ENCODE measurements around the gene CLHC1. TPM values are rescaled to one million over a fixed set of nuclear protein-coding genes. Genes with fewer than 3 reads are reported as not detected.
A peak's percentile ranks its signal among the peaks of the same experiment; 100 is the strongest.

The CLHC1 gene
- total RNA-seq, 1 donor from 2014 or later = 8.6 TPM

DNA sequence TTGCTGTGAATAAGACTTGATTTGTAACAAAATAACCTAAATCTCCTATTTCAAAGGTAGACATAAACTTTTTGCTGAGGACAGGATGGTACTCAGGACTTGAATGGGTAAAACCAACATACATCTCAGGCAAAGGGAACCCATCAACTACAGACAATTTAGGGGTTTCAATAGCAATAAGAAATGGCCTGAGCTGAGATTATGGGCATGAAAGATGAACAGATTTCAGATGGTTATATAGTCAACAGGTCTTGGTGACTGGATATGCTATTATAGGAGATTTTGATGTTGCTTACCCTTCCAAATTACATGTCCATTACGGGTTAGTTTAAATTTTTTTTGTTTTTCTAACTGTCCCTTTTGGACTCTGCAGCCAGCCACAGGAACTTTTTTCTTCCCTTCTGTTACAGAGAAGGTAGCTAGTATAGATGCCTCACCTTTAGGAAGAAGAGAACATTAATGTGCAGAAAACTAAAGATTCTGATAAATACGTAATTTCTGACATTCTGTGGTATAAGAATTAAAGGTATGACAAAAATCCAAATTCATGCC, 5.0 kb upstream of the CLHC1 start:
- TF ChIP-seq, protein P1, sequence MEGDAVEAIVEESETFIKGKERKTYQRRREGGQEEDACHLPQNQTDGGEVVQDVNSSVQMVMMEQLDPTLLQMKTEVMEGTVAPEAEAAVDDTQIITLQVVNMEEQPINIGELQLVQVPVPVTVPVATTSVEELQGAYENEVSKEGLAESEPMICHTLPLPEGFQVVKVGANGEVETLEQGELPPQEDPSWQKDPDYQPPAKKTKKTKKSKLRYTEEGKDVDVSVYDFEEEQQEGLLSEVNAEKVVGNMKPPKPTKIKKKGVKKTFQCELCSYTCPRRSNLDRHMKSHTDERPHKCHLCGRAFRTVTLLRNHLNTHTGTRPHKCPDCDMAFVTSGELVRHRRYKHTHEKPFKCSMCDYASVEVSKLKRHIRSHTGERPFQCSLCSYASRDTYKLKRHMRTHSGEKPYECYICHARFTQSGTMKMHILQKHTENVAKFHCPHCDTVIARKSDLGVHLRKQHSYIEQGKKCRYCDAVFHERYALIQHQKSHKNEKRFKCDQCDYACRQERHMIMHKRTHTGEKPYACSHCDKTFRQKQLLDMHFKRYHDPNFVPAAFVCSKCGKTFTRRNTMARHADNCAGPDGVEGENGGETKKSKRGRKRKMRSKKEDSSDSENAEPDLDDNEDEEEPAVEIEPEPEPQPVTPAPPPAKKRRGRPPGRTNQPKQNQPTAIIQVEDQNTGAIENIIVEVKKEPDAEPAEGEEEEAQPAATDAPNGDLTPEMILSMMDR (conservative IDR thresholded peaks at IDR 0.05; ENCODE audit: low read depth, low read length) = no peak
- no peak overlapping the region for H3K4me3 ChIP-seq (ENCODE audit: low read depth, low read length)
- no peak for DNase-seq (ENCODE audit: low read depth)

DNA sequence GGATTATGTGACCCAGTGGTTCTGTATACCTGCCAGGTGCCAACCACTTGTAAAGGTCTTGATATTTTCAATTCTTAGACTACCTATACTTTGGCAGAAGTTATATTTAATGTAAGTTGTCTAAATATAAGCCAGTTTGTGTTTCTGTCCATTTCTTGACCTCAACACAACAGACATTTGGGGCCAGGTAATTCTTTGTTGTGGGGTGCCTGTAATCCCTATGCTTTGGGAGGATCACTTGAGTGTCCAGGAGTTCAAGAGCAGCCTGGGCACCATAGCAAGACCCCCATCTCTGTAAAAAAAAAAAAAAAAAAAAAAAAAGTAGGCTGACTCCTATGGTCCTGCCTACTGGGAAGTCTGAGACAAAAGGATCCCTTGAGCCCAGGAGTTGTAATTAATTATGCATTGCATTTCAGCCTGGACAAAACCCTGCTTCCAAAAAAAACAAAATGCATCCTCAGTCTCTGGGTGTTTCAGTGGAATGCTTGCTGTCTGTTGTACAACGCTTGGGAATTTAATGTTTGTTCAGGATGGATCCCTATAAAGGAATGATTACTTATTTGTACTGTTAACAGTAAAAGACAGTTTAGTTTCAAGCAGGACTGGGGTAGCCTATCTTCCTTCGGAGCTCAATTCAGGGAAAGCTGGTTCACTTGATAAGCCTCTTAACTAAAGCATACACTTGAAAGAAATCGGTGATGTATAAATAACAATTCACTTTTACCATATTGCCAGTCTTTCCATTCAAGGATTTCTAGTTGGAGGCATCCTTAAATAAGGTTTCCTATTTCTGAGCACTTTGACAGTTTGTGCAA, 3.8 kb upstream of the CLHC1 start:
- DNase-seq (ENCODE audit: low read depth) = no peak
- TF ChIP-seq, protein P1 (conservative IDR thresholded peaks at IDR 0.05; ENCODE audit: low read depth, low read length) = no peak
- no peak overlapping the region for H3K4me3 ChIP-seq (ENCODE audit: low read depth, low read length)

DNA sequence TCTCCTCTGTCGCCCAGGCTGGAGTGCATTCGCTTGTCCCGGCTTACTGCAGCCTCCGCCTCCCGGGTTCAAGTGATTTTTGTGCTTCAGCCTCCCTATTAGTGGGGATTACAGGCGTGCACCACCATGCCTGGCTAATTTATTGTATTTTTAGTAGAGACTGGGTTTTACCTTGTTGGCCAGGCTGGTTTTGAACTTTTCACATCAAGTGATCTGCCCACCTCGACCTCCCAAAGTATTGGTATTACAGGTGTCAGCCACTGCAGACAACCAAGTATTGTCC, 1.5 kb upstream of the CLHC1 start:
- TF ChIP-seq, protein P1 (conservative IDR thresholded peaks at IDR 0.05; ENCODE audit: low read depth, low read length) = no peak
- peak overlapping the region; percentile 98 for H3K4me3 ChIP-seq (ENCODE audit: low read depth, low read length)
- DNase-seq (ENCODE audit: low read depth) = no peak

DNA sequence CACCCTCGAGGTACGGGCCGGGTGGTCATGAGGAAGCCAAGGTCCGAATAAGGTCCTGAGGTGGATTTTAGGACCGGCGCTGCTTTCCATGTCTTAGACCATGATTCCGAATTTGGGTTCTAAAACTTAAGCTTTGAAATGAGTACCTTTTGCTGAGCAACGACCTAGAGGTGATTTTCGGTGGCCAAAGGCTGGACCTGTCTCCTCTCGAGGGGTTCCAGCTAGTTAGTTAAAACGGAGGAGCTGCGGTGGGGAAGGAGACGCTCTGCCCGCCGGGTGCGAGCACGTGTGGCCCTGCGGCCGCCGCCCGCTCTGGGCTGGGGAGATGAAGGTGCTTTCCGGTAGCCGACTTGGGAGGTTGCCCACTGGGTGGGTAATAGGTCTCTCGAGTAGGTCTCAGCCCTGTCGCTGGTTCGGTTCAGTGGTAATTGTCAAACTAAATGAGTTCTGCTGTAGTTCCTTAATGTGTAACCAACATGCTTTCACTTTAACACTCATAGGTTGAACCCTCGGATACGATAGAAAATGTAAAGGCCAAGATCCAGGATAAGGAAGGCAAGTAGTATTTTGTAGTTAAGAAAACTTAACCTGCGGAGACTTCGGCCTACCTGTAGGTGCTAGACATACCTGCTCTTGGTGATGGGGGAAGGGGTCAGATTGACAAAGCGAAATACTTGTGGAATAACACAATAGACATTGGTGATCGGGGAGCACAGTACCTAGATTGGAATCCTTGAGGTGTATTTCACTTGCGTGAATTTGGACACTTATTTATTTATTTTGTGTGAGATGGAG, 967 bp upstream of the CLHC1 start:
- H3K4me3 ChIP-seq (ENCODE audit: low read depth, low read length) = peak overlapping the region; percentile 98
- TF ChIP-seq, protein P1 (conservative IDR thresholded peaks at IDR 0.05; ENCODE audit: low read depth, low read length) = no peak
- no peak for DNase-seq (ENCODE audit: low read depth)

DNA sequence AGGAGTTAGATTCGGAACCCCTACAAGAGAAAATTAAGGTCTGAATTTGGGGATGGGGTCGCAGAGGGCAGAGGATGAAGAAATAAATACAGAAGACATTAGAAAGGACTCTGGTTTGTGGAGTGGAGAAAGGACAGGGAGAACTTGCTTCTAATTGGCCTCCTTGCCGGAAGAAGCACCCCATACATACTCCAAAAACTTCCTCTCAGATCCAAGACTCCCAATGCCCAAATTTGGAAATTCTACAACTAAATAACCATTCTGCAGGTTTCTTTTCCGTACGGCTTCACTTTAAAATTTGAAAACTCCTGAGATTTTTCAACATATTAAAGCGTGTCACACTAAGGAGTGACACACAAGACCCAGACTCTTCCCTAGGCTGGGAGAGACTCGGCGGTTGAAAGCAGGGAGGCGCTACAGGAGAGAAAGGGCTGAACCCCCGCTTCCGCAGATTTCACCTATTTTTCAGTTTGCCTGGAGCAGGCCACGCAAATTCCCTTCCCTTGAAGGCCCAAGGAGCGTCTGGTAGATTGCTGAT, 478 bp downstream of the CLHC1 start:
- peak; percentile 4 for DNase-seq (ENCODE audit: low read depth)
- peak overlapping the region; percentile 98 for H3K4me3 ChIP-seq (ENCODE audit: low read depth, low read length)
- TF ChIP-seq, protein P1 (conservative IDR thresholded peaks at IDR 0.05; ENCODE audit: low read depth, low read length) = no peak

DNA sequence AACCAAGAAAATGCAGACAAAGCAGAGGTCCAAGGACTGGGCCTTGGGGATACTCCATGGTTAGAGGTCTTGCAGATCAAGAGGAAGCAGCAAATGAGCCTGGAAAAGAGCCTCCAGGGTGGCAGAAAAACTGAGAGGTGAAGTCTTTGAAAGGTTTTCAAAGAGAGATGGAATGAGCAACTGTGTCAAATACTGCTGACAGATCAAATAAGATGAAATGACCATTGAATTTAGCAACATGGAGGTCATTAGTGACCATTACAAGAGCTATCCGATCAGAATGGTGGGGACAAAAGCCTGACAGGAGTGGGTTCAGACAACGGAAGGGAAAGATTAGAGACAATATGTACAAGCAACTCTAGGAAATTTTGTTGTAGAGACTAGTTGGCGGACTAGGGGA, 1.5 kb downstream of the CLHC1 start:
- no peak overlapping the region for H3K4me3 ChIP-seq (ENCODE audit: low read depth, low read length)
- DNase-seq (ENCODE audit: low read depth) = no peak
- TF ChIP-seq, protein P1 (conservative IDR thresholded peaks at IDR 0.05; ENCODE audit: low read depth, low read length) = no peak
